HUDEP-2 (cell line): ENCODE data around the gene SNRPA.
"Not testable (repeated sequence)": the region's sequence is repeated elsewhere in the genome, so short reads cannot be mapped to it uniquely, and the experiment has no call there.

ENCODE experiments used
- DNase-seq, 76 experiments: peaks; one replicate each; lab custom pipeline; 2025; ENCODE audit not compliant: unreplicated experiment in 76 of 76; lab: John Stamatoyannopoulos, UW

SNRPA gene

GRCh38 chr19:40809358-40810086 is 58.5 kb downstream of the SNRPA start:
- no peak for DNase-seq

GRCh38 chr19:40810160-40810559 is 59.2 kb downstream of the SNRPA start:
- no peak for DNase-seq

- DNase-seq, result peak in 71 of 76 experiments; percentile 26 to 96 (median 67)
Observed at GRCh38 chr19:40810649-40811408, 59.8 kb downstream of the SNRPA start.

- DNase-seq, result peak in 3 of 76 experiments; percentile 17 to 23 (median 18)
Observed at GRCh38 chr19:40811478-40812341, 60.7 kb downstream of the SNRPA start.

- not testable (repeated sequence) for DNase-seq
Observed at GRCh38 chr19:40812571-40812970, 61.6 kb downstream of the SNRPA start.

GRCh38 chr19:40813182-40813581 is 62.2 kb downstream of the SNRPA start:
- no peak for DNase-seq
